DMS79 treated with DMSO at 0.1 percent for 48 hours (cell line): ENCODE data around the gene SARS1.

Source experiments
- DNase-seq: peaks from one replicate; lab custom pipeline; 2025; lab: John Stamatoyannopoulos, UW

The SARS1 gene

DNA sequence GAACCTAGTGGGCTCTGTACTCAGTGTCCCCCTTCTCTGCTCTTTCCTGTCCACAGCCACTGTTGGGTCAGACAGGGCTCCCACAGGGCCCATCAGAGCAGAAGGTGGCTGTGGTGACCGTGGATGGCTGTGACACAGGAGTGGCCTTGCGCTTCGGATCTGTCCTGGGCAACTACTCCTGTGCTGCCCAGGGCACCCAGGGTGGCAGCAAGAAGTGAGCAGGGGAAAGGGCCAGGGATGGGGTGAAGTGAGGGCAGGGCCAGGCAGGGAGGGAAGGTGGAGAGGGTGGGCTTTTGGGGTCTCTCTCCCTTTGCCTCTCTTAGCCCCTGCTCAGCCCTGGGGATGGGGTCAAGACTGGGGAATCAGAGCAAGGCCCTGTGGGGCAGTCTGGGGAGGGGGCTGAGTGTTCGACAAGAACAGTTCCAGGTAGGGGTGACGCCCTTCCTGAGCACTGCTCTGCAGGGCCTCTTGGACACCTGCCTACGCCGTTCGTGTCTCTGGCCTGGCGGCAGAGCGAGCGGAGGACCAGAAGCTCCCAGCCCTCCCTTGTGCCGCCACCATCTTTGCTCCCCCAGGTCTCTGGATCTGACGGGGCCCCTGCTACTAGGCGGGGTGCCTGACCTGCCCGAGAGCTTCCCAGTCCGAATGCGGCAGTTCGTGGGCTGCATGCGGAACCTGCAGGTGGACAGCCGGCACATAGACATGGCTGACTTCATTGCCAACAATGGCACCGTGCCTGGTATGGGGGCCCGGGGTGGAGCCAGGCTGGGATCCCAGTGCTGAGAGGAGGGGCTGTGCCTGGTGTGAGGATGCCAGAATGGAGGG is 48.7 kb downstream of the SARS1 start:
- DNase-seq: no peak

DNA sequence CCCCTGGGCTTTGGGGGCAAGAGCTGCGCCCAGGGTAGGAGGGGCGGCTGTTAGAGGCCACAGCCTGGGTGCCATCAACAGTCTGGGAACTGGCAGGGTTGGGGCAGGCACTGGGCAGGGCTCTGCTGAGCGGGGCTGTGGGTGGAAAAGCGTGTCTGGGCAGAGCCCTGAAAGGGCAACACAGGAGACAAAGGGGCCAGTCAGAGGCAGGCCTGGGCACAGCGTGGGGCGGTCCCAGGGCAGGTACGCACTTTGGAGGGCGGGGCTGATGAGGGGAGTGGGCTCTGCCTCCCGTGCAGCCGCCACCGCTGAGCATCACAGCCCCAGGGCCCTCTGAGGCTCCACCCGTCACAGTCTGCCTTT is 49.5 kb downstream of the SARS1 start:
- DNase-seq: no peak

DNA sequence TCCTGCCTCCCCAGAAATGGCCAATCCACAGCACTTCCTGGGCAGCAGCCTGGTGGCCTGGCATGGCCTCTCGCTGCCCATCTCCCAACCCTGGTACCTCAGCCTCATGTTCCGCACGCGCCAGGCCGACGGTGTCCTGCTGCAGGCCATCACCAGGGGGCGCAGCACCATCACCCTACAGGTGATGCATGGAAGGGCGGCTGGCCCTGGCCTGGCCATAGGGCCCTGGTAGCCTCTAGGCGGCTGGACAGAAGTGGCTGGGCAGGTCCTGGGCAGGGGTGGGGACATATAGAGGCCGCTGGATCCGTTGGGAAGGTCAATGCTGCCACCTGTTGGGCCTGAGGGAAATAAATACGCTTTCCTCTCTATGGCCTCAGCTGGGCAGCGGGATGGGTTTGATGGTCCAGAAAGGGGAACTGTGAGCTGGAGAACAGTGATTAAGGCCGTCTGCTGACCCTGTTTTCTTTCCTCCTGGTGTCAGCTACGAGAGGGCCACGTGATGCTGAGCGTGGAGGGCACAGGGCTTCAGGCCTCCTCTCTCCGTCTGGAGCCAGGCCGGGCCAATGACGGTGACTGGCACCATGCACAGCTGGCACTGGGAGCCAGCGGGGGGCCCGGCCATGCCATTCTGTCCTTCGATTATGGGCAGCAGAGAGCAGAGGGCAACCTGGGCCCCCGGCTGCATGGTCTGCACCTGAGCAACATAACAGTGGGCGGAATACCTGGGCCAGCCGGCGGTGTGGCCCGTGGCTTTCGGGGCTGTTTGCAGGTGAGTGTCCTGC is 50.1 kb downstream of the SARS1 start:
- no peak for DNase-seq

DNA sequence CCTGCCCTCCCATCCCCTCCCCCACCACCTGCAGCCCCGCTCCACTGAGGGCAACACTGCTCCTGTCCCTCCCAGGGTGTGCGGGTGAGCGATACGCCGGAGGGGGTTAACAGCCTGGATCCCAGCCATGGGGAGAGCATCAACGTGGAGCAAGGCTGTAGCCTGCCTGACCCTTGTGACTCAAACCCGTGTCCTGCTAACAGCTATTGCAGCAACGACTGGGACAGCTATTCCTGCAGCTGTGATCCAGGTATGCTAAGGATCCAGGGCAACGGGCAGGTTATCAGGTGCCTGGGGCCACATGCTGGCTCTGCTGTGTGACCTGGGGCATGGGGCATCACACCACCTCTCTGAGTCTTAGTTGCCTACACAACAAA is 50.6 kb downstream of the SARS1 start:
- DNase-seq: no peak

DNA sequence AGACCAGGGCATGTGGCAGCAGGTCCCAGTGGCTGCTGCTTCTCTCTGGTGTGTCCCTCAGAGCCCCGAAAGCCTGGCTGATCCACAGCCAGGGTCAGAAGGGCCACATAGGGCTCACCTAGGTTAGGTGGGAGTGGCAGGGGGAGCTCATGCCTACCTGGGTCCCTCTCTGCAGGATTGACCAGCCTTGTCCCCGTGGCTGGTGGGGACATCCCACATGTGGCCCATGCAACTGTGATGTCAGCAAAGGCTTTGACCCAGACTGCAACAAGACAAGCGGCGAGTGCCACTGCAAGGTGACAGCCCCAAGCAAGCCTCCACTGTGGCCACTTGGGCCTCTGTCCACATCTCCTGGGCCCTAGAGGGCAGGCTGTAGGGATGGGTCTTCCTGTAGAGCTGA is 51.3 kb downstream of the SARS1 start:
- DNase-seq: no peak

DNA sequence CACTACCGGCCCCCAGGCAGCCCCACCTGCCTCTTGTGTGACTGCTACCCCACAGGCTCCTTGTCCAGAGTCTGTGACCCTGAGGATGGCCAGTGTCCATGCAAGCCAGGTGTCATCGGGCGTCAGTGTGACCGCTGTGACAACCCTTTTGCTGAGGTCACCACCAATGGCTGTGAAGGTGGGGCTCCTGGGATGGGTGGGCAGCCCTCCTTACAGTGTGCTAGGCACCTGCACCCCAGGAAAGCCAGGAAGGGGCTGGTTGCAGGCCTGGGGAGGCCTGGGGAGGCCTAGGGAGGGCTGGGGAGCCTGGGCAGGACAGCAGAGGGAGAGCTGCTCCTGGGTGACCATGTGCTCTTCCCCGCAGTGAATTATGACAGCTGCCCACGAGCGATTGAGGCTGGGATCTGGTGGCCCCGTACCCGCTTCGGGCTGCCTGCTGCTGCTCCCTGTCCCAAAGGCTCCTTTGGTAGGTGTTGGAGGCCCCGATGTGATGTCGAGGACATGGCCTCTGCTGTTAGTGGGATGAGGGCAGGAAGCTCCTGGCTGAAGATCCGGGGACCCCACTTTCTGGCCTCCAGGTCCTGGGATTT is 52.1 kb downstream of the SARS1 start:
- DNase-seq: no peak

DNA sequence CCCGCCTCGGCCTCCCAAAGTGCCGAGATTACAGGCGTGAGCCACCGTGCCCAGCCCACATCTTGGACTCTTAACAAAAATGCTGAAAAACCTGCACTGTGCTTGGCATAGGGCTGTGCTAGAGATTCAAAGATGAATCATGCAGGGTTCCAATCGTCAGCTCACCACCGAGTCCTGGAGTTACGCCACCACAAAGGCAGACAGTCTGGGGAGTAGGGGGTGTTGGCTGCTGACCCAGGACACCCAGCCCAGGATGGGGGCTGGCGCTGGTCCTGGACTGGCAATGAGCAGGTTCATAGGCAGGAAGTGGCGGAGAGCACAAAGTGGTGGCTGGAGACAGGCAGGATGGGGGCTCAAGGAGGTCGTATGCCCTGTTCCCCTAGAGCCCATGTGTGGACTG is 53.2 kb downstream of the SARS1 start:
- no peak for DNase-seq

DNA sequence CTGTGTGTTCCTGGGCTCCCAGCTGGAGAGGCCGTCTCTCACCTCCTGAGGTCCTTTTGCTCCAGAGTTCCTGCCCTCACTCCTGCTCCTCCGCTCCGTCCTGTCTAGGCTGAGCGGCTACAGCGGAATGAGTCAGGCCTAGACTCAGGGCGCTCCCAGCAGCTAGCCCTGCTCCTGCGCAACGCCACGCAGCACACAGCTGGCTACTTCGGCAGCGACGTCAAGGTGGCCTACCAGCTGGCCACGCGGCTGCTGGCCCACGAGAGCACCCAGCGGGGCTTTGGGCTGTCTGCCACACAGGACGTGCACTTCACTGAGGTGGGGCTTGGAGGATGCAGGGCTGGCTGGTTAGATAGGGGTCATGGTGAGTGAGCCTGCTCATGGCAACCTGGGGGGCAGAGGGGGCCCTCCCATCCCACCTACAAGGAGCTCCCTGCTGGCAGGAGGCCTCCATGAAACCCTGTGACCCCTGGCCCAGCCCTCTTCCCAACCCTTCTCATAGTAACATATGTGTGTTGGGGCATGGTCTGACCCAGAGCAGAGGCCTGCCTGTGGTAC is 54.1 kb downstream of the SARS1 start:
- no peak for DNase-seq

DNA sequence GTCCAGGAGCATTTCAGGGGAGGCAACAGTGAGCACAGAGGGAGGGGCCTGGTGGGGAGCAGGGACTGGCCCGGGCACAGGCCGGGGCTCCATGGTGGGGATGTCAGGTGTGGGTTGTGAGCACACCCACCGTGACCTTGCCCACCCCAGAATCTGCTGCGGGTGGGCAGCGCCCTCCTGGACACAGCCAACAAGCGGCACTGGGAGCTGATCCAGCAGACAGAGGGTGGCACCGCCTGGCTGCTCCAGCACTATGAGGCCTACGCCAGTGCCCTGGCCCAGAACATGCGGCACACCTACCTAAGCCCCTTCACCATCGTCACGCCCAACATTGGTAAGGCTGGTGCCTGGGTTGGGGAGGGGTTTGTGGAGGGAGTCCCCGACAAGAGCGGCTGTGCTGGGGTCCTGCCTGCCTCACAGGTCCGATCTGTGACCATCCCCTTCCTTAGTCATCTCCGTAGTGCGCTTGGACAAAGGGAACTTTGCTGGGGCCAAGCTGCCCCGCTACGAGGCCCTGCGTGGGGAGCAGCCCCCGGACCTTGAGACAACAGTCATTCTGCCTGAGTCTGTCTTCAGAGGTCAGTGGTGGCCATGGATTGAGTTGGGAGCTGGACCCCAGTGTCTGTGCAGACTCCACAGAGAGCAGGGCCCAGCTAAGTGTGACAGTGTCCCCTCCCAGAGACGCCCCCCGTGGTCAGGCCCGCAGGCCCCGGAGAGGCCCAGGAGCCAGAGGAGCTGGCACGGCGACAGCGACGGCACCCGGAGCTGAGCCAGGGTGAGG is 54.9 kb downstream of the SARS1 start:
- DNase-seq: no peak

DNA sequence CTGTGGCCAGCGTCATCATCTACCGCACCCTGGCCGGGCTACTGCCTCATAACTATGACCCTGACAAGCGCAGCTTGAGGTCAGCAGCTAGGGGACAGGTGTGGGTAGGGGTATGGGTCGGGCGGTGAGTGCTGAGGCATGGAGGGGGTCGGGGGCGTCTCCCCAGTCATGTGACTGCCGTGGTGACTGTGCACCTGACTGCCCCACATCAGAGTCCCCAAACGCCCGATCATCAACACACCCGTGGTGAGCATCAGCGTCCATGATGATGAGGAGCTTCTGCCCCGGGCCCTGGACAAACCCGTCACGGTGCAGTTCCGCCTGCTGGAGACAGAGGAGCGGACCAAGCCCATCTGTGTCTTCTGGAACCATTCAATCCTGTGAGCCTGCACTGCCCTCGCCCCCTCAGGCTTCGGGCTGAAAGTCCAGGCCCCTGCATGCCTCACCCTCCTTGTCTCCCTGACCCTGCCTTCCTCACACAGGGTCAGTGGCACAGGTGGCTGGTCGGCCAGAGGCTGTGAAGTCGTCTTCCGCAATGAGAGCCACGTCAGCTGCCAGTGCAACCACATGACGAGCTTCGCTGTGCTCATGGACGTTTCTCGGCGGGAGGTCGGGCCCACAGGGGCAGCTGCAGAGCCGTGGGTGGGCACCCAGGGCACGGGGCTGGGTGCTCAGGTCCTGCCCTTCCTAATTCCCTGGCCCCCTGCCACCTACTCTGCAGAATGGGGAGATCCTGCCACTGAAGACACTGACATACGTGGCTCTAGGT is 55.7 kb downstream of the SARS1 start:
- DNase-seq: no peak

DNA sequence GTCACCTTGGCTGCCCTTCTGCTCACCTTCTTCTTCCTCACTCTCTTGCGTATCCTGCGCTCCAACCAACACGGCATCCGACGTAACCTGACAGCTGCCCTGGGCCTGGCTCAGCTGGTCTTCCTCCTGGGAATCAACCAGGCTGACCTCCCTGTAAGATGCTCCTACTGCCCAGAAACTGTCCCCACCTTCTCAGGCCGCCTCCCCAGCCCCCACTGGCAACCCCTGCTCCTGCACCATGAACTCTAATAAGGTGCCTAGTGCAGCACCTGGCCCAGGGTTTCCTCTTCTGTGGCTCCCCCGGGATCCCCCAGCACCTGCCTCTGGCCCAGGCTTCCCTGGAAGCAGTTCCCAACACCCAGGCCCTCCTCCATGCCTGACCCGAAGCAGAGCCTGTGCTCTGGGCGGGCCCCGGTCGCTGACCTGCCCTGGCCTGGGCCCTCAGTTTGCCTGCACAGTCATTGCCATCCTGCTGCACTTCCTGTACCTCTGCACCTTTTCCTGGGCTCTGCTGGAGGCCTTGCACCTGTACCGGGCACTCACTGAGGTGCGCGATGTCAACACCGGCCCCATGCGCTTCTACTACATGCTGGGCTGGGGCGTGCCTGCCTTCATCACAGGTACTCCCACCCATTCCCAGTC is 56.4 kb downstream of the SARS1 start:
- DNase-seq: no peak

DNA sequence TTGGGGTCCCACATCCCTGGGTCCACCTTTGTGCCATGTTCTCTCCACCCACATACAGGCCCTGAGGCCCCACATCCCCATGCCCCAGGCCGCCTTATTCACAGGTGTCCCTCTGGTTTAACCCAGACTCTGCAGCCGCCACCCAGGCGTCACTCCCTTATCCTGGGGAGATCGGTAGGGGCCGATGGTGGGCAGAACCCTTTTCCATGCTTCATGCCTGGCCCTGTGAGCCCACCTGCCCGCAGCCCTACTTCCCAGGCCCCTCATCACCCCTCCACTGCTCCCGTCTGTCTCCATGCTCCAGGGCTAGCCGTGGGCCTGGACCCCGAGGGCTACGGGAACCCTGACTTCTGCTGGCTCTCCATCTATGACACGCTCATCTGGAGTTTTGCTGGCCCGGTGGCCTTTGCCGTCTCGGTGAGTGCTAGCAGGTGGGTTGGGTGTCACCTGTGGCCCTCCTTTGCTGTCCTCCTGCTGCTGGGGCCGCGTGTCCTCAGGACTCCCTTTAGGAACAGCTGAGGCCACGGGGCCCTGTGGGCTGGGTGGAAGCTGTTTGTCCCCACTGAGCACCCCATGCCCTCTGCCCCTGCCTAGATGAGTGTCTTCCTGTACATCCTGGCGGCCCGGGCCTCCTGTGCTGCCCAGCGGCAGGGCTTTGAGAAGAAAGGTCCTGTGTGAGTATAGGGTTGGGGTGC is 57.1 kb downstream of the SARS1 start:
- no peak for DNase-seq

DNA sequence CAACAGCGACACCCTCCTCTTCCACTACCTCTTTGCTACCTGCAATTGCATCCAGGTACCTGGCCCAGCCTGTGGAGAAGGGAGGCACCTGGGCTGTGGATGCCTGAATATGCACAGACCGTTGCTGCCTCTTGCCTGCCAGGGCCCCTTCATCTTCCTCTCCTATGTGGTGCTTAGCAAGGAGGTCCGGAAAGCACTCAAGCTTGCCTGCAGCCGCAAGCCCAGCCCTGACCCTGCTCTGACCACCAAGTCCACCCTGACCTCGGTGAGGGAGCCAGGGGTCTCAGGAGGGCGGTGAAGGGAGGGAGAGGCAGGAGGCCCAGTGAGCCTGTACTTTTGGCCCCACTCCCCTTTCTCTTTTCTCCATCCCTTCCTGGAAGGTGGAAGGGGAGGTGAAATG is 57.7 kb downstream of the SARS1 start:
- DNase-seq: no peak

DNA sequence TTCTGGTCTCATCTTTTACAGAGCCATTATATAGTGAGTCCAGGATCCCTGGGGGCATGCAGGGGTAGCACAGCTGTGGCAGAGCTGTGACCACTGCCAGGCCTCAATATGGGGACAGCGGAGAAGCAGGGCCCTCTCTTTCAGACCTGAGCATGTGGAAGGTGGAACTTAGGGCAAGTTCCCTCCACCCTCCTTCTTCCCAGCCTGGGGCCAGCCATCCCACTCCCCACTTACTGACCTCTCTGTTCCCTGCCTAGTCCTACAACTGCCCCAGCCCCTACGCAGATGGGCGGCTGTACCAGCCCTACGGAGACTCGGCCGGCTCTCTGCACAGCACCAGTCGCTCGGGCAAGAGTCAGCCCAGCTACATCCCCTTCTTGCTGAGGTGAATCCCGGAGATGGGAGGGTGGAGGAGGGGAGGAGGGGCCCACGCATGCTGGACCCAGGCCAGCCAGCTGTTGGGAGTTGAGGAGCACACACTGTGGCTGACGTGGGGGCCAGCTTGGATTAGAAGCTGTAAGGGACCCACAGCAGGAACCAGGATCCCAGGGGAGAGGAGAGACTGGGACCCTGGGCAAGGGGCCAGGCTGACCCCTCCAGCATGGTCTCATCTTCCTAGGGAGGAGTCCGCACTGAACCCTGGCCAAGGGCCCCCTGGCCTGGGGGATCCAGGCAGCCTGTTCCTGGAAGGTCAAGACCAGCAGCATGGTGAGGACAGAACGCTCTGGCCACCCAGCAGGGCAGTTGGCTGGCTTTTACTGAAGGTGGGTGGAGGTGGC is 58.5 kb downstream of the SARS1 start:
- DNase-seq: no peak

DNA sequence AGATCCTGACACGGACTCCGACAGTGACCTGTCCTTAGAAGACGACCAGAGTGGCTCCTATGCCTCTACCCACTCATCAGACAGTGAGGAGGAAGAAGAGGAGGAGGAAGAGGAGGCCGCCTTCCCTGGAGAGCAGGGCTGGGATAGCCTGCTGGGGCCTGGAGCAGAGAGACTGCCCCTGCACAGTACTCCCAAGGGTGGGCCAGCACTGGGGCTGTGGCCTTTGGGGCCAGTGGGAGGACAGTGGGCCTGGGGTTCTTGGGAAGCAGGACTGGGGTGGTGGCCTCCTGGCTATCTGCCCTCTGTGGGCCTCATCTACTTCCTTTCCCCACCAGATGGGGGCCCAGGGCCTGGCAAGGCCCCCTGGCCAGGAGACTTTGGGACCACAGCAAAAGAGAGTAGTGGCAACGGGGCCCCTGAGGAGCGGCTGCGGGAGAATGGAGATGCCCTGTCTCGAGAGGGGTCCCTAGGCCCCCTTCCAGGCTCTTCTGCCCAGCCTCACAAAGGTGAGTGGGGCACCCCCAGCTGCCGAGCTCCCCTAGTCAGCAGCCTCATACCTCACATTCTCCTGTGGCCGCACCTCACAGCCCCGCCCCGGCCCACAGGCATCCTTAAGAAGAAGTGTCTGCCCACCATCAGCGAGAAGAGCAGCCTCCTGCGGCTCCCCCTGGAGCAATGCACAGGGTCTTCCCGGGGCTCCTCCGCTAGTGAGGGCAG is 59.3 kb downstream of the SARS1 start:
- no peak for DNase-seq

DNA sequence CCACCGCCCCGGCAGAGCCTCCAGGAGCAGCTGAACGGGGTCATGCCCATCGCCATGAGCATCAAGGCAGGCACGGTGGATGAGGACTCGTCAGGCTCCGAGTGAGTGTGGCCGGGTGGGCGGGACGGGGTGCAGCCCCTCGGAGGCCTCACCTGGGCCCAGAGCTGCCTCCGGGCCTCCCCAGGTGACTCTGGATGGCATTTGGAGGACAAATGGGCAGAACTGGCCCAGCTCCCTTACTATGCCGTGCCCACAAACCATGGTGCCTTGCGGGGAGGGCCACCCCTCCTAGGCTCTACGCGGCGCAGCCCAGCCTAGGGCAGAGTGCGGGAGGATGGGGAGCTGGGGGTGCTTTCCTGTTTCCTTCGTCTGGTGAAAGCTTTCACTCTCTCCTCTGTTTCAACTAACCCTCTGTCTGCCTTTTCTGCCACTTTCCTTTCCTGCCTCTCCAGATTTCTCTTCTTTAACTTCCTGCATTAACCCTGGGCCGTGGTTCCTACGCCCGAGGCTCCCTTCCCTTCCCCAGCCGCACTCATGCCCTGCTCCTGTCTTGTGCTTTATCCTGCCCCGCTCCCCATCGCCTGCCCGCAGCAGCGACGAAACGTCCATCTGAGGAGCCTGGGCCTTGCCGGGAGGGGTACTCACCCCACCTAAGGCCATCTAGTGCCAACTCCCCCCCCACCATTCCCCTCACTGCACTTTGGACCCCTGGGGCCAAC is 60.0 kb downstream of the SARS1 start:
- DNase-seq: no peak

DNA sequence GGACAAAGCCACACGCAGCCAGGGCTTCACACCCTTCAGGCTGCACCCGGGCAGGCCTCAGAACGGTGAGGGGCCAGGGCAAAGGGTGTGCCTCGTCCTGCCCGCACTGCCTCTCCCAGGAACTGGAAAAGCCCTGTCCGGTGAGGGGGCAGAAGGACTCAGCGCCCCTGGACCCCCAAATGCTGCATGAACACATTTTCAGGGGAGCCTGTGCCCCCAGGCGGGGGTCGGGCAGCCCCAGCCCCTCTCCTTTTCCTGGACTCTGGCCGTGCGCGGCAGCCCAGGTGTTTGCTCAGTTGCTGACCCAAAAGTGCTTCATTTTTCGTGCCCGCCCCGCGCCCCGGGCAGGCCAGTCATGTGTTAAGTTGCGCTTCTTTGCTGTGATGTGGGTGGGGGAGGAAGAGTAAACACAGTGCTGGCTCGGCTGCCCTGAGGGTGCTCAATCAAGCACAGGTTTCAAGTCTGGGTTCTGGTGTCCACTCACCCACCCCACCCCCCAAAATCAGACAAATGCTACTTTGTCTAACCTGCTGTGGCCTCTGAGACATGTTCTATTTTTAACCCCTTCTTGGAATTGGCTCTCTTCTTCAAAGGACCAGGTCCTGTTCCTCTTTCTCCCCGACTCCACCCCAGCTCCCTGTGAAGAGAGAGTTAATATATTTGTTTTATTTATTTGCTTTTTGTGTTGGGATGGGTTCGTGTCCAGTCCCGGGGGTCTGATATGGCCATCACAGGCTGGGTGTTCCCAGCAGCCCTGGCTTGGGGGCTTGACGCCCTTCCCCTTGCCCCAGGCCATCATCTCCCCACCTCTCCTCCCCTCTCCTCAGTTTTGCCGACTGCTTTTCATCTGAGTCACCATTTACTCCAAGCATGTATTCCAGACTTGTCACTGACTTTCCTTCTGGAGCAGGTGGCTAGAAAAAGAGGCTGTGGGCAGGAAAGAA is 61.1 kb downstream of the SARS1 start:
- DNase-seq: peak; percentile 41
